Nephron progenitor cell (in vitro differentiated cells): ENCODE results near the gene BCL7C.

Experiments used
- DNase-seq: peaks from one replicate; pipeline ENCODE4 v3.0.0; 2021
- H3K27ac Mint-ChIP-seq: 2 replicates; pipeline ENCODE4 v1.8.0; 2021; ENCODE audit warnings: mild to moderate bottlenecking, moderate library complexity, mixed read lengths
- H3K27me3 Mint-ChIP-seq: 2 replicates; pipeline ENCODE4 v1.8.0; 2021; ENCODE audit warnings: mild to moderate bottlenecking, low read depth, mixed read lengths; ENCODE audit not compliant: poor library complexity
- H3K36me3 Mint-ChIP-seq: 2 replicates; pipeline ENCODE4 v1.8.0; 2021; ENCODE audit warnings: low read depth, mixed read lengths
- H3K4me1 Mint-ChIP-seq: 2 replicates; pipeline ENCODE4 v1.8.0; 2021; ENCODE audit warnings: mixed read lengths
- H3K4me3 Mint-ChIP-seq: 2 replicates; pipeline ENCODE4 v1.8.0; 2021; ENCODE audit warnings: mild to moderate bottlenecking, moderate library complexity, mixed read lengths
- H3K9me3 Mint-ChIP-seq: 2 replicates; pipeline ENCODE4 v1.8.0; 2021; ENCODE audit warnings: mild to moderate bottlenecking, moderate library complexity, mixed read lengths
- TF ChIP-seq, protein P1 (sequence below): fragments of 200-600 bp; sonication (generic); IDR thresholded peaks from 2 replicates; pipeline ENCODE4 v1.5.0; 2021; ENCODE audit warnings: antibody characterized with exemption

The BCL7C gene

DNA sequence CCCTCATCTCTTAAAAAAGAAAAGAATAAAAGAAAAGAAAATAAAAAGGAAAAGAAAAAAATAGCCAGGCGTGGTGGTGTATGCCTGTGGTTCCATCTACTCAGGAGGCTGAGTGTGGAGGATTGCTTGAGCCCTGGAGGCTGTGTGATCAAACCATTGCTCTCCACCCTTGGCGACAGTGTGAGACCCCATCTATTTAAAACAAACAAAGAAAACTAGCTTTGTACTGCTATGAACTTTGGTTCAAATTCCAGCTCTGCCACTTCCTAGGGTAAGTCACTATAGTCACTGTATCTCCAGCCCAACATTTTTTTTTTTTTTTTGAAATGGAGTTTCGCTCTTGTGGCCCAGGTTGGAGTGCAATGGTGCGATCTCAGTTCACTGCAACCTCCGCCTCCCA is 6.7 kb upstream of the BCL7C start:
- no peak overlapping the region for H3K4me3 Mint-ChIP-seq
- TF ChIP-seq, protein P1, sequence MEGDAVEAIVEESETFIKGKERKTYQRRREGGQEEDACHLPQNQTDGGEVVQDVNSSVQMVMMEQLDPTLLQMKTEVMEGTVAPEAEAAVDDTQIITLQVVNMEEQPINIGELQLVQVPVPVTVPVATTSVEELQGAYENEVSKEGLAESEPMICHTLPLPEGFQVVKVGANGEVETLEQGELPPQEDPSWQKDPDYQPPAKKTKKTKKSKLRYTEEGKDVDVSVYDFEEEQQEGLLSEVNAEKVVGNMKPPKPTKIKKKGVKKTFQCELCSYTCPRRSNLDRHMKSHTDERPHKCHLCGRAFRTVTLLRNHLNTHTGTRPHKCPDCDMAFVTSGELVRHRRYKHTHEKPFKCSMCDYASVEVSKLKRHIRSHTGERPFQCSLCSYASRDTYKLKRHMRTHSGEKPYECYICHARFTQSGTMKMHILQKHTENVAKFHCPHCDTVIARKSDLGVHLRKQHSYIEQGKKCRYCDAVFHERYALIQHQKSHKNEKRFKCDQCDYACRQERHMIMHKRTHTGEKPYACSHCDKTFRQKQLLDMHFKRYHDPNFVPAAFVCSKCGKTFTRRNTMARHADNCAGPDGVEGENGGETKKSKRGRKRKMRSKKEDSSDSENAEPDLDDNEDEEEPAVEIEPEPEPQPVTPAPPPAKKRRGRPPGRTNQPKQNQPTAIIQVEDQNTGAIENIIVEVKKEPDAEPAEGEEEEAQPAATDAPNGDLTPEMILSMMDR, result no peak
- no peak for DNase-seq
- H3K9me3 Mint-ChIP-seq, result no peaks in the 10 kb centered on the region
- H3K36me3 Mint-ChIP-seq, result no peaks in the 10 kb centered on the region
- no peak overlapping the region for H3K27ac Mint-ChIP-seq
- peaks cover 5% of the 10 kb centered on the region for H3K27me3 Mint-ChIP-seq
- peaks cover 44% of the 10 kb centered on the region for H3K4me1 Mint-ChIP-seq

DNA sequence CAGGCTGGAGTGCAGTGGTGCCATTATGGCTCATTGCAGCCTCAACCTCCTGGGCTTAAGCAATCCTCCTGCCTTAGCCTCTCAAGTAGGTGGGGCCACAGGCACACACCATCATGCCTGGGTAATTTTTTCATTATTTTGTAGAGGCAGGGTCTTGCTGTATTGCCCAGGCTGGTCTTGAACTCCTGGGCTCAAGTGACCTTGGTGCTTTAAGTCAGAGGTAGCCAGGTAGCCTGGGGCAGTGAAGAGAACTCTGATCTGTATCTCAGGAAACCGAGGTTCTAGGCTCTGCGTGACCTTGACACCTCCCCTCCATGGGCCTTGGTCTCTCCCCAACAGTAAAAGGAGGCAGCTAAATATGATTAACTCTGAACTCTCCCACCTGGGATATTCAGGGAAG is 5.9 kb upstream of the BCL7C start:
- Mint-ChIP-seq H3K9me3 (no peaks in the 10 kb centered on the region), H3K4me1 (peaks cover 52% of the 10 kb centered on the region), H3K36me3 (no peaks in the 10 kb centered on the region), H3K27ac (no peak overlapping the region), H3K4me3 (no peak overlapping the region), H3K27me3 (peaks cover 3% of the 10 kb centered on the region)
- no peak for DNase-seq
- TF ChIP-seq, protein P1, result no peak

DNA sequence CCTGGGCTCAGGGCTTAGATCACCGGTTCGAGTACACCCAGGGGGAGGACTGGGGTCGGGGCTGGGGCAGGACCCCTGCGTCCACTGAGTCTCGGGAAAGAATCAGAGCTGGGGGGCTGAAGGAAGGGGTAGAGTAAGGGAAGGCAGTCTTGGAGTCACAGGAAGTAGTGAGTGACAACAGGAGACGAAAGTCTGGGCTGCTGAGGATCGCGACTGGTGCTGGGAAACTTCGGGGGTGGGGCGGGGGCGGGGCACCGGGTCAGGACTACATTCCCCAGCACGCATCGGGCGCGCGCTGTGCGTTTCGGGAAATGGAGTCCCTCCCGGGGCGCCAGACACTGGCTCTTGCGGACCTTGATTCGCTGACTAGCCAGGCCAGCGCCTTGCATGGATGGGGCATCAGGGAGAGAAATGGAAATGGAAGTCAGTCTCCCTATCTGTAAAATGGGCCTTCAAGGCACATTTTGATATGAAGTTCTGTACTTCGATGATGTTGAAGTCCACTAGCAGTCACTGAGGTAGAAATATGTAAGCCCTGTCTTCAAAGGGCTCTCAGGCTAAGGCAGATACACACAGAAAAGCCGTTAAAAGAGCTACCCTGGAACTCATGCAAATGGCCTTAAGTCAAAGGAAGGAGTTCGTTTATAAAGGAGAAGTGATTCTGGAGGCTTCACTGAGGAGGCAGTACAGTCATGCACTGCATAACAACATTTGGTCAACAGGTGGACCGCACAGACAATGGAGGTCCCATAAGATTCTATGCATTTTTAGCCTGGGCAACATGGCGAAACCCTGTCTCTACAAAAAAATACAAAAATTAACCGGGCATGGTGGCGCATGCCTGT is 3.2 kb upstream of the BCL7C start:
- Mint-ChIP-seq H3K27ac (peak overlapping the region; percentile 99), H3K36me3 (no peaks in the 10 kb centered on the region), H3K9me3 (no peaks in the 10 kb centered on the region), H3K4me3 (peak overlapping the region; percentile 84), H3K27me3 (peaks cover 2% of the 10 kb centered on the region), H3K4me1 (peaks cover 55% of the 10 kb centered on the region)
- peak; percentile 88 for DNase-seq
- TF ChIP-seq, protein P1, result no peak

DNA sequence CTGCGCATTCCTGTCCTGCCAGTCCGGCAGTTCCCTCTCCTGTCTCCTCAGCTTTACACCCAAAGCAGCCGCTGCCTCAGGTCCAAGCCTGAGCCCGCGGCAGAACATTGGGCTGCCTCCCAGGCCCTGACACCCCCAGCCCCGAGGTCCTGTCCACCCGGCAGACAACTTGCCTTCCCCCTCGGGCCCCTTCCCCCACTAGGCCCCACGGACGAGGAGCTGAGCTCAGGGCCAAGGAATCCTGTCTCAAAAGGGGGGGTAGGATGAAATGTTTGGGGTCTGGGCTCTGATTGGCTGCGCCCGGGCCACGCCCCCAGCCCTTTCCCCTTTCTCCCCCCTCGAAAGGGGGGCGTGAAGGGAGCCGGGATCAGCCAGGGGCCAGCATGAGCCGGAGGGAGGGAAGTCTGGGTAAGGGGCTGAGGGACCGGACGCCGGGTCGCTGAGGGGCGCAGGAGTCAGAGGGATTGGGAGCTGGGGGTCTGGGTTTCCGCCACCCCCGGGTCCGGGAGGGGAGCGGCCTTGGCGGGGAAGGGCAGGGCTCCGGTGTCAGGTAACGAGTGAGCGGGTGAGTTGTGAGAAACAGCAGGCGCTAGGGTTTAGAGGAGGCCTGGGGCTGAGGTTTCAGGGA is 2.5 kb upstream of the BCL7C start, which contains the start of gene CTF1:
Gene CTF1, plus strand, starts transcription at position 354 of the 628 bp plus-strand sequence. Its CDS starts 30 bp downstream, at position 384.
- Mint-ChIP-seq H3K4me3 (peak within 1 kb of the TSS; percentile 84), H3K27ac (peak within 1 kb of the TSS; percentile 99), H3K9me3 (no peaks in the 10 kb centered on the region), H3K27me3 (peaks cover 2% of the 10 kb centered on the region), H3K4me1 (peaks cover 57% of the 10 kb centered on the region), H3K36me3 (peaks cover 3% of the 10 kb centered on the region)
- TF ChIP-seq, protein P1, result no peak
- peak; percentile 76 for DNase-seq

DNA sequence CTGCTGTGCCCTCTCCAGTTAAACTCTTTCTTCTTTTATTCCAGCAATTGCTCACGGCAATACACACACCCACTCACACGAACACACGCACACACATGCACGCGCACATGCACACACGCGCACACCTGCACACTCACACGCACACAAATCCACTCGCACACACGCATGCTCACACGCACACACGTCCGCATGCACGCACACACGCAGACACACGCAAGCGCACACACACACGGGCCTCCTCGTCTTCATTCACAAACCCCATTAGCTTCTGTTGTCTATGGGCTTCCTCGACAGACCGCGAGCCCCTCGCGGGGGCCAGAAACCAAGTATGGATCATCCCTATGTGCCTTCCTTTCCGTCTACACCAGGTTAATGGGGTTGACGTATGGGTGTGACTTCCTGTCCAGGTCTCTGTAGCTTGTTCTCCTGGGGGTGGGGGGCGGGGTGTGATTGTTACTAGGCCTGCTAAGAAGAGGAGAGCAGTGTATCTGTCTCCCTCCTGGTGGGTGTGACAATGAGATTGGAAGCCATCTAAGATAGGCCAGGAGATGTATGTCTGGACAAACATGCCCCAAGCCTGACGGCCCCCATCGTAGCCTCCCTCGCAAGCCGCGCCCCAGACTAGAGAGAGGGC is 1.9 kb upstream of the BCL7C start:
- peak overlapping the region; percentile 84 for H3K4me3 Mint-ChIP-seq
- DNase-seq, result no peak
- peaks cover 55% of the 10 kb centered on the region for H3K4me1 Mint-ChIP-seq
- no peaks in the 10 kb centered on the region for H3K9me3 Mint-ChIP-seq
- TF ChIP-seq, protein P1, result no peak
- H3K27ac Mint-ChIP-seq, result peak overlapping the region; percentile 99
- peaks cover 2% of the 10 kb centered on the region for H3K27me3 Mint-ChIP-seq
- peaks cover 6% of the 10 kb centered on the region for H3K36me3 Mint-ChIP-seq
